Measurements from ENCODE around the gene ZBTB7A.

Gene ZBTB7A

DNA sequence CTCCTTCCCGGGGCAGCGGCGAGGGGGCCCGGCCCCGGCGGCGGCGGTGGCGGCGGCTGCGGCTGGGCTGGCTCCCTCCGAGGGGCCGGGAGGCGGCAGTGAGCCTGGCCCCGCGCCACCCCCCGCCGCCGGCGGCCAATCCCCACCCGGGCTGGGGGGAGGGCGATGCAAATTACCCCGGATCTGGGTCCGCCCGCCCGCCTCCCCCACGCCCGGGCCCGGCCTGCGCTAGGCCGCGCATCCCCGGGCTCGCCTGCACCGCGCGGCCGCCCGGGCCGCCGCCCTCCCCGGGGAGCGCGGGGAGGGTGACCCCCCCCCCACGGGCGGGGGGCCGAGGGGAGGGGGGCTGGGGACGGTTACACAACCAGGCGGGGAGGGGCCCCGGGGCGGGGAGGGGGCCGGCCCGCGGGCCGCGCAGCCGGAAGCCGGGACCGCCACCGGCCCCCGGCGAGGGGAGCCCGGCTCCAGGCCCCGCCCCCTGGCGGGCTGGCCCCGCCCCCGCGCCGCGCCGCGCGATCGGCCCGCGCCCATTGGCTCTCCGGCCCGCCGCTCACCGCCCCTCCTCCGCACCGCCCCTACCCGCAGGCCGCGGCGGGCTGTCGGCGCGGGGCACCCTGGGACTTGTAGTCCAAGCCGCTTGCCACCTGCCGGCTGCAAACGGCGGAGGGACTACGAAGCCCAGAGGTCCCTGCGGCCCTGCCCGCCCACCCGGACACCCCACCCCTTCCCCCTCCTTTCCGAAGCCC is 1.1 kb downstream of the ZBTB7A start:
- no peak overlapping the region for H2AFZ ChIP-seq (ENCODE audit: low read length)
- no peaks in the 10 kb centered on the region for H3K9me2 ChIP-seq (replicated peaks; ENCODE audit: low read depth, low read length)
- no peaks in the 10 kb centered on the region for H3K9me3 ChIP-seq (ENCODE audit: insufficient read depth, low read depth, low read length)
- peaks cover 55% of the 10 kb centered on the region for H3K79me2 ChIP-seq (ENCODE audit: insufficient read depth, low read length)
- H4K20me1 ChIP-seq (ENCODE audit: insufficient read depth, low read length, poor library complexity, severe bottlenecking), result peaks cover 48% of the 10 kb centered on the region
- H3K4me1 ChIP-seq (ENCODE audit: insufficient read depth, low read length, poor library complexity, severe bottlenecking), result peaks cover 16% of the 10 kb centered on the region
- peak overlapping the region; percentile 86 for H3K4me3 ChIP-seq (ENCODE audit: low read length, poor library complexity, severe bottlenecking)
- no peak for TF ChIP-seq EZH2phosphoT487 (IDR thresholded peaks at IDR 0.05; ENCODE audit: borderline replicate concordance)
- TF ChIP-seq, protein P1, sequence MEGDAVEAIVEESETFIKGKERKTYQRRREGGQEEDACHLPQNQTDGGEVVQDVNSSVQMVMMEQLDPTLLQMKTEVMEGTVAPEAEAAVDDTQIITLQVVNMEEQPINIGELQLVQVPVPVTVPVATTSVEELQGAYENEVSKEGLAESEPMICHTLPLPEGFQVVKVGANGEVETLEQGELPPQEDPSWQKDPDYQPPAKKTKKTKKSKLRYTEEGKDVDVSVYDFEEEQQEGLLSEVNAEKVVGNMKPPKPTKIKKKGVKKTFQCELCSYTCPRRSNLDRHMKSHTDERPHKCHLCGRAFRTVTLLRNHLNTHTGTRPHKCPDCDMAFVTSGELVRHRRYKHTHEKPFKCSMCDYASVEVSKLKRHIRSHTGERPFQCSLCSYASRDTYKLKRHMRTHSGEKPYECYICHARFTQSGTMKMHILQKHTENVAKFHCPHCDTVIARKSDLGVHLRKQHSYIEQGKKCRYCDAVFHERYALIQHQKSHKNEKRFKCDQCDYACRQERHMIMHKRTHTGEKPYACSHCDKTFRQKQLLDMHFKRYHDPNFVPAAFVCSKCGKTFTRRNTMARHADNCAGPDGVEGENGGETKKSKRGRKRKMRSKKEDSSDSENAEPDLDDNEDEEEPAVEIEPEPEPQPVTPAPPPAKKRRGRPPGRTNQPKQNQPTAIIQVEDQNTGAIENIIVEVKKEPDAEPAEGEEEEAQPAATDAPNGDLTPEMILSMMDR (conservative IDR thresholded peaks at IDR 0.05; ENCODE audit: low read length), result no peak
- H3K36me3 ChIP-seq (ENCODE audit: insufficient read depth, low read length), result peaks cover 5% of the 10 kb centered on the region; the same call in 1 of the 2 replicates
- peak overlapping the region; percentile 99 for H3K9ac ChIP-seq (ENCODE audit: low read depth, low read length, poor library complexity, severe bottlenecking)
- H3K4me2 ChIP-seq (ENCODE audit: low read depth, low read length, poor library complexity, severe bottlenecking), result no peak overlapping the region
- H3F3A ChIP-seq (ENCODE audit: low read depth), result no peaks in the 10 kb centered on the region
- no peaks in the 10 kb centered on the region for H3K27me3 ChIP-seq (ENCODE audit: insufficient read depth, low read length, poor library complexity, severe bottlenecking)

- H3K9ac ChIP-seq (ENCODE audit: low read depth, low read length, poor library complexity, severe bottlenecking), result peak overlapping the region; percentile 76
- H3K9me2 ChIP-seq (replicated peaks; ENCODE audit: low read depth, low read length), result no peaks in the 10 kb centered on the region
- no peaks in the 10 kb centered on the region for H3K27me3 ChIP-seq (ENCODE audit: insufficient read depth, low read length, poor library complexity, severe bottlenecking)
- H3K4me3 ChIP-seq (ENCODE audit: low read length, poor library complexity, severe bottlenecking), result peak overlapping the region; percentile 78
- no peak overlapping the region for H2AFZ ChIP-seq (ENCODE audit: low read length)
- H4K20me1 ChIP-seq (ENCODE audit: insufficient read depth, low read length, poor library complexity, severe bottlenecking), result peaks cover 57% of the 10 kb centered on the region
- H3K4me2 ChIP-seq (ENCODE audit: low read depth, low read length, poor library complexity, severe bottlenecking), result peak overlapping the region; percentile 79
- H3K36me3 ChIP-seq (ENCODE audit: insufficient read depth, low read length), result peaks cover 5% of the 10 kb centered on the region; the same call in 1 of the 2 replicates
- peaks cover 16% of the 10 kb centered on the region for H3K4me1 ChIP-seq (ENCODE audit: insufficient read depth, low read length, poor library complexity, severe bottlenecking)
- H3F3A ChIP-seq (ENCODE audit: low read depth), result no peaks in the 10 kb centered on the region
- TF ChIP-seq, protein P1 (conservative IDR thresholded peaks at IDR 0.05; ENCODE audit: low read length), result no peak
- H3K79me2 ChIP-seq (ENCODE audit: insufficient read depth, low read length), result peaks cover 64% of the 10 kb centered on the region
- no peaks in the 10 kb centered on the region for H3K9me3 ChIP-seq (ENCODE audit: insufficient read depth, low read depth, low read length)
Observed at GRCh38 chr19:4064496-4065260, 2.0 kb downstream of the ZBTB7A start.

DNA sequence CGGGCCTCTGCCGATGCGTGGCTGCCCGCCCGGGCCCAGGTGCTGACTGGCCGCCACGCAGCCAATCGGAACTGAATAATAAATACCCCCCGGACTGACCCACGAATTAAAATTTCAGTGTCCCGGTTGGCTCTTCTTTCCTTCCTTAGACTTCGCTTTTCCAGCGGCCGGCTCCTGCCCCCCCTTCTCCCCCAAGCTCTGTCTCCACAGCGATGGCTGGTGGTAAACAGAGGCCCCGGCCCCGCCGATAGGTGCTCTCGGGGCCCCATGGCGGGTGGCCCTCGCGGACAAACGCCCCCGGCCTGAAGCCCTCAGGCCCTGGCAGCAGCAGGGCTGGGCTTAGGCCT is 2.6 kb downstream of the ZBTB7A start:
- Histone ChIP-seq H3K9ac (ENCODE audit: low read depth, low read length, poor library complexity, severe bottlenecking) (peak overlapping the region; percentile 76), H3K36me3 (ENCODE audit: insufficient read depth, low read length) (peaks cover 5% of the 10 kb centered on the region; the same call in 1 of the 2 replicates), H3F3A (ENCODE audit: low read depth) (no peaks in the 10 kb centered on the region), H3K4me2 (ENCODE audit: low read depth, low read length, poor library complexity, severe bottlenecking) (peak overlapping the region; percentile 79), H3K27me3 (ENCODE audit: insufficient read depth, low read length, poor library complexity, severe bottlenecking) (no peaks in the 10 kb centered on the region), H2AFZ (ENCODE audit: low read length) (no peak overlapping the region), H3K9me3 (ENCODE audit: insufficient read depth, low read depth, low read length) (no peaks in the 10 kb centered on the region), H3K4me1 (ENCODE audit: insufficient read depth, low read length, poor library complexity, severe bottlenecking) (peaks cover 16% of the 10 kb centered on the region), H4K20me1 (ENCODE audit: insufficient read depth, low read length, poor library complexity, severe bottlenecking) (peaks cover 63% of the 10 kb centered on the region), H3K4me3 (ENCODE audit: low read length, poor library complexity, severe bottlenecking) (peak overlapping the region; percentile 78), H3K9me2 (replicated peaks; ENCODE audit: low read depth, low read length) (no peaks in the 10 kb centered on the region), H3K79me2 (ENCODE audit: insufficient read depth, low read length) (peaks cover 68% of the 10 kb centered on the region)
- TF ChIP-seq EZH2phosphoT487 (IDR thresholded peaks at IDR 0.05; ENCODE audit: borderline replicate concordance), result no peak
- TF ChIP-seq, protein P1 (conservative IDR thresholded peaks at IDR 0.05; ENCODE audit: low read length), result no peak

Data from Loucy (cell line).